IMR-90 (cell line): ENCODE data around the gene PSD2. TPM values are rescaled to one million over a fixed set of nuclear protein-coding genes. Genes with fewer than 3 reads are reported as not detected.

Source experiments
- ATAC-seq: fragments of 200-7000 bp; cut with Tn5 transposase; 2 replicates; pipeline ENCODE4 v1.9.1; 2020; ENCODE audit warnings: low read depth, mild to moderate bottlenecking, moderate library complexity
- BruUV-seq: library from RNA; stranded (reverse); fragments of 400-500 nt; replicated peaks from 2 replicates; lab custom pipeline; 2021; lab: Mats Ljungman, UMichigan
- CTCF ChIA-PET: fragments of 300-600 bp; formaldehyde crosslinking; extraction: SDS; loops from one replicate; lab custom pipeline; 2021; ENCODE audit warnings: antibody characterized with exemption; lab: Yijun Ruan, JAX
- POLR2A ChIA-PET: fragments of 300-600 bp; sonication (Branson Sonifier 250); formaldehyde crosslinking; loops from one replicate; lab custom pipeline; 2022; ENCODE audit warnings: antibody characterized with exemption; ENCODE audit not compliant: unreplicated experiment; lab: Charles Lee
- DNase-seq: peaks from one replicate; pipeline ENCODE4 v3.0.0; 2013
- H2AFZ ChIP-seq: replicated peaks from 2 replicates; pipeline ENCODE3; 2013; ENCODE audit warnings: low read length, mild to moderate bottlenecking; ENCODE audit not compliant: poor library complexity
- H2AK5ac ChIP-seq: 2 replicates; pipeline ENCODE4 v1.6.1; 2013; ENCODE audit warnings: low read depth, low read length, inconsistent platforms
- H2AK9ac ChIP-seq: replicated peaks from 2 replicates; pipeline ENCODE3; 2013; ENCODE audit warnings: mild to moderate bottlenecking, low read depth, low read length, moderate library complexity; ENCODE audit not compliant: poor library complexity
- H2BK120ac ChIP-seq: 2 replicates; pipeline ENCODE4 v1.6.1; 2013; ENCODE audit warnings: low read depth, low read length, inconsistent platforms
- H2BK15ac ChIP-seq: 3 replicates; pipeline ENCODE4 v1.6.1; 2013; ENCODE audit warnings: low read depth, low read length, inconsistent platforms
- H2BK20ac ChIP-seq: 2 replicates; pipeline ENCODE4 v1.6.1; 2013; ENCODE audit warnings: low read depth, mild to moderate bottlenecking, inconsistent platforms, low read length, moderate library complexity
- H2BK5ac ChIP-seq: 2 replicates; pipeline ENCODE4 v1.6.1; 2013; ENCODE audit warnings: mild to moderate bottlenecking, low read depth, low read length, inconsistent platforms; ENCODE audit not compliant: poor library complexity, severe bottlenecking
- H3K14ac ChIP-seq: replicated peaks from 2 replicates; pipeline ENCODE4 v1.6.1; 2013; ENCODE audit warnings: low read depth, low read length, inconsistent platforms
- H3K18ac ChIP-seq: 2 replicates; pipeline ENCODE4 v1.6.1; 2013; ENCODE audit warnings: low read depth, low read length, control low read depth
- H3K23ac ChIP-seq: 2 replicates; pipeline ENCODE4 v1.6.1; 2013; ENCODE audit warnings: low read depth, low read length, inconsistent platforms
- H3K27ac ChIP-seq: 2 replicates; pipeline ENCODE4 v1.5.1; 2013; ENCODE audit warnings: mild to moderate bottlenecking, control low read depth, low read length; ENCODE audit not compliant: insufficient read depth
- H3K27me3 ChIP-seq: 2 replicates; pipeline ENCODE4 v1.6.1; 2013; ENCODE audit warnings: low read length; ENCODE audit not compliant: control insufficient read depth, insufficient read depth
- H3K36me3 ChIP-seq: 2 replicates; pipeline ENCODE4 v1.6.1; 2013; ENCODE audit warnings: low read length, mixed read lengths; ENCODE audit not compliant: control insufficient read depth, insufficient read depth
- H3K4ac ChIP-seq: 2 replicates; pipeline ENCODE4 v1.6.1; 2013; ENCODE audit warnings: low read depth, low read length, inconsistent platforms
- H3K4me1 ChIP-seq: 2 replicates; pipeline ENCODE4 v1.6.1; 2013; ENCODE audit warnings: low read length, mixed read lengths; ENCODE audit not compliant: control insufficient read depth, insufficient read depth
- H3K4me2 ChIP-seq: 2 replicates; pipeline ENCODE4 v1.6.1; 2013; ENCODE audit warnings: low read depth, mild to moderate bottlenecking, control low read depth, low read length, moderate library complexity
- H3K4me3 ChIP-seq: 2 replicates; pipeline ENCODE4 v1.5.1; 2013; ENCODE audit warnings: low read depth, mild to moderate bottlenecking, control low read depth, low read length, moderate library complexity; ENCODE audit not compliant: insufficient read depth
- H3K56ac ChIP-seq: 2 replicates; pipeline ENCODE4 v1.6.1; 2013; ENCODE audit warnings: low read length, inconsistent platforms; ENCODE audit not compliant: insufficient read depth; ENCODE audit errors: extremely low read depth
- H3K79me1 ChIP-seq, 2 experiments: 2 replicates each; pipeline ENCODE4 v1.6.1; 2013; ENCODE audit warnings: low read length in 2 of 2, inconsistent platforms in 1 of 2, low read depth in 1 of 2
- H3K9ac ChIP-seq: 2 replicates; pipeline ENCODE4 v1.6.1; 2013; ENCODE audit warnings: low read depth, low read length, control low read depth
- H3K9me1 ChIP-seq: 2 replicates; pipeline ENCODE4 v1.6.1; 2013; ENCODE audit warnings: low read length, inconsistent platforms; ENCODE audit not compliant: insufficient read depth
- H3K9me3 ChIP-seq: 2 replicates; pipeline ENCODE4 v1.6.1; 2013; ENCODE audit warnings: low read length; ENCODE audit not compliant: control insufficient read depth, insufficient read depth
- H4K20me1 ChIP-seq: 2 replicates; pipeline ENCODE4 v1.6.1; 2013; ENCODE audit warnings: low read length, inconsistent platforms; ENCODE audit not compliant: insufficient read depth
- H4K5ac ChIP-seq: 2 replicates; pipeline ENCODE4 v1.6.1; 2013; ENCODE audit warnings: mild to moderate bottlenecking, low read depth, low read length, control low read depth
- H4K8ac ChIP-seq, 2 experiments: 2 replicates each; pipeline ENCODE4 v1.6.1; 2013; ENCODE audit warnings: low read depth in 2 of 2, low read length in 2 of 2, control low read depth in 1 of 2, inconsistent platforms in 1 of 2
- H4K91ac ChIP-seq: 2 replicates; pipeline ENCODE4 v1.6.1; 2013; ENCODE audit warnings: low read depth, low read length, inconsistent platforms; ENCODE audit not compliant: insufficient read depth
- BHLHE40 ChIP-seq: fragments of 150-350 bp; IDR thresholded peaks from 2 replicates; pipeline ENCODE4 v1.6.1; 2016; ENCODE audit warnings: mild to moderate bottlenecking, low read depth, low read length
- CTCF ChIP-seq: conservative IDR thresholded peaks from 2 replicates; pipeline ENCODE4 v1.5.1; 2012; ENCODE audit warnings: mild to moderate bottlenecking, low read depth, low read length, improper control_type of control experiment
- FOS ChIP-seq: fragments of 150-350 bp; IDR thresholded peaks from 2 replicates; pipeline ENCODE4 v1.6.1; 2016; ENCODE audit warnings: low read depth, low read length
- MAFK ChIP-seq: IDR thresholded peaks from 2 replicates; pipeline ENCODE4 v1.6.1; 2012; ENCODE audit warnings: low read depth, low read length, improper control_type of control experiment
- MXI1 ChIP-seq: IDR thresholded peaks from 2 replicates; pipeline ENCODE4 v1.6.1; 2012; ENCODE audit warnings: low read depth, mild to moderate bottlenecking, low read length, moderate library complexity, borderline replicate concordance
- POLR2A ChIP-seq: IDR thresholded peaks from 2 replicates; pipeline ENCODE4 v1.6.1; 2012; ENCODE audit warnings: mild to moderate bottlenecking, low read depth, low read length
- WGBS, 2 experiments: methylation state at CpG; one replicate each; pipeline versions ENCODE4 v1.1.5 to v1.1.7; 2013; ENCODE audit warnings: missing lambda C conversion rate in 2 of 2; ENCODE audit not compliant: insufficient read length in 1 of 2; ENCODE audit errors: extremely low coverage in 2 of 2; 5-methylcytosine and 5-hydroxymethylcytosine counted together
- dilution Hi-C: fragments of 300-500 bp; cut with HindIII; formaldehyde crosslinking; loops from one replicate; pipeline ENCODE4 v1.14.3; 2018; ENCODE audit warnings: low sequenced_read_pairs; ENCODE audit not compliant: unreplicated experiment
- in situ Hi-C: fragments of 300-500 bp; cut with MboI; formaldehyde crosslinking; loops from 3 replicates; pipeline ENCODE4 v1.14.3; 2019; ENCODE audit warnings: low sequenced_read_pairs, inconsistent platforms, mixed read lengths
- intact Hi-C: fragments of 100-400 bp; cut with micrococcal nuclease; formaldehyde crosslinking; loops from 2 replicates; pipeline ENCODE4 v1.10.0; 2022
- polyA plus RNA-seq, 3 experiments: library from polyadenylated mRNA; depleted of rRNA; stranded (reverse); fragments of >200 nt; gene quantifications; 2 replicates each; pipeline ENCODE4 v1.2.3, GENCODE V29; 2012; ENCODE audit warnings: low replicate concordance in 1 of 3
- total RNA-seq: library from RNA; depleted of rRNA; stranded (reverse); fragments of >200 nt; gene quantifications from 2 replicates; pipeline ENCODE4 v1.2.3, GENCODE V29; 2012
- TF ChIP-seq, protein P1 (sequence below): fragments of 150-350 bp; IDR thresholded peaks from 2 replicates; pipeline ENCODE4 v1.6.1; 2016; ENCODE audit warnings: low read depth, mild to moderate bottlenecking, low read length, moderate library complexity, borderline replicate concordance
- TF ChIP-seq, protein P2 (sequence below): fragments of 150-350 bp; IDR thresholded peaks from 2 replicates; pipeline ENCODE4 v1.6.1; 2017; ENCODE audit warnings: mild to moderate bottlenecking, antibody characterized with exemption, low read length, low read depth

The PSD2 gene
- total and polyA plus RNA-seq, 2 of the 4 experiments (the other 2 are of a cell fraction), result 0.05 TPM; not detected in 1

GRCh38 chr5:139851558-139851957 is 56.0 kb downstream of the PSD2 start:
- Histone ChIP-seq H2AFZ (no peak overlapping the region), H3K23ac (no peak overlapping the region), H3K18ac (no peak overlapping the region), H3K27me3 (peaks cover 63% of the 10 kb centered on the region), H2BK15ac (no peak overlapping the region), H2BK20ac (no peak overlapping the region), H3K4me3 (no peak overlapping the region), H2BK120ac (no peak overlapping the region), H4K91ac (no peak overlapping the region), H3K36me3 (no peaks in the 10 kb centered on the region), H4K5ac (no peak overlapping the region), H3K4ac (no peak overlapping the region), H2AK5ac (no peak overlapping the region), H3K4me2 (no peak overlapping the region), H2AK9ac (no peak overlapping the region), H4K20me1 (no peaks in the 10 kb centered on the region), H3K9me3 (no peaks in the 10 kb centered on the region), H3K14ac (no peak overlapping the region), H3K79me1 (no peaks in the 10 kb centered on the region), H3K9ac (no peak overlapping the region), H2BK5ac (no peak overlapping the region), H3K27ac (no peak overlapping the region), H4K8ac (no peak overlapping the region), H3K56ac (no peak overlapping the region), H3K4me1 (no peaks in the 10 kb centered on the region), H3K9me1 (0 out of 2 replicates have a peak, but pooled peaks cover under 1% of the 10 kb centered on the region)
- WGBS, 2 experiments, result 100% methylated on average over 2 of the region's 19 CpGs; no CpG with 5 or more reads in 1 of the 2 experiments
- POLR2A ChIA-PET, result no interaction called here
- in situ Hi-C loops (no loop called here), dilution Hi-C loops (no loop called here), intact Hi-C loops (no loop called here)
- no peak for DNase-seq
- TF ChIP-seq MXI1, result no peak
- TF ChIP-seq, protein P1, sequence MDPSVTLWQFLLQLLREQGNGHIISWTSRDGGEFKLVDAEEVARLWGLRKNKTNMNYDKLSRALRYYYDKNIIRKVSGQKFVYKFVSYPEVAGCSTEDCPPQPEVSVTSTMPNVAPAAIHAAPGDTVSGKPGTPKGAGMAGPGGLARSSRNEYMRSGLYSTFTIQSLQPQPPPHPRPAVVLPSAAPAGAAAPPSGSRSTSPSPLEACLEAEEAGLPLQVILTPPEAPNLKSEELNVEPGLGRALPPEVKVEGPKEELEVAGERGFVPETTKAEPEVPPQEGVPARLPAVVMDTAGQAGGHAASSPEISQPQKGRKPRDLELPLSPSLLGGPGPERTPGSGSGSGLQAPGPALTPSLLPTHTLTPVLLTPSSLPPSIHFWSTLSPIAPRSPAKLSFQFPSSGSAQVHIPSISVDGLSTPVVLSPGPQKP, result no peak
- TF ChIP-seq FOS, result no peak
- TF ChIP-seq CTCF, result no peak
- TF ChIP-seq POLR2A, result no peak
- TF ChIP-seq MAFK, result no peak
- TF ChIP-seq, protein P2, sequence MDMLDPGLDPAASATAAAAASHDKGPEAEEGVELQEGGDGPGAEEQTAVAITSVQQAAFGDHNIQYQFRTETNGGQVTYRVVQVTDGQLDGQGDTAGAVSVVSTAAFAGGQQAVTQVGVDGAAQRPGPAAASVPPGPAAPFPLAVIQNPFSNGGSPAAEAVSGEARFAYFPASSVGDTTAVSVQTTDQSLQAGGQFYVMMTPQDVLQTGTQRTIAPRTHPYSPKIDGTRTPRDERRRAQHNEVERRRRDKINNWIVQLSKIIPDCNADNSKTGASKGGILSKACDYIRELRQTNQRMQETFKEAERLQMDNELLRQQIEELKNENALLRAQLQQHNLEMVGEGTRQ, result no peak
- no peak for TF ChIP-seq BHLHE40
- CTCF ChIA-PET, result no interaction called here
- no peak for ATAC-seq
- no TSS peak for BruUV-seq
